Osteoblast (primary cell): ENCODE data around the gene MYL4. TPM values are rescaled to one million over a fixed set of nuclear protein-coding genes. Genes with fewer than 3 reads are reported as not detected.
A peak's percentile ranks its signal among the peaks of the same experiment; 100 is the strongest.

Experiments
- DNase-seq: peaks from one replicate; pipeline ENCODE4 v3.0.0; 2011; ENCODE audit warnings: low spot score, mixed read lengths; ENCODE audit not compliant: insufficient read length; ENCODE audit errors: missing footprints
- H2AFZ ChIP-seq: 2 replicates; pipeline ENCODE4 v1.6.0; 2011; ENCODE audit warnings: mild to moderate bottlenecking, low read length
- H3K27ac ChIP-seq: 2 replicates; pipeline ENCODE4 v1.5.1; 2011; ENCODE audit warnings: mild to moderate bottlenecking, low read depth, low read length, moderate library complexity
- H3K27me3 ChIP-seq: 2 replicates; pipeline ENCODE4 v1.6.0; 2012; ENCODE audit warnings: mild to moderate bottlenecking, control low read depth, inconsistent platforms, low read length, moderate library complexity; ENCODE audit not compliant: insufficient read depth
- H3K36me3 ChIP-seq: 2 replicates; pipeline ENCODE4 v1.5.1; 2011; ENCODE audit warnings: mild to moderate bottlenecking, low read length, control low read depth, moderate library complexity; ENCODE audit not compliant: insufficient read depth
- H3K4me1 ChIP-seq: 2 replicates; pipeline ENCODE4 v1.5.1; 2011; ENCODE audit warnings: mild to moderate bottlenecking, low read length, control low read depth, moderate library complexity; ENCODE audit not compliant: insufficient read depth
- H3K4me2 ChIP-seq: 2 replicates; pipeline ENCODE4 v1.6.0; 2011; ENCODE audit warnings: mild to moderate bottlenecking, low read length; ENCODE audit not compliant: insufficient read depth
- H3K4me3 ChIP-seq: fragments of 200-600 bp; sonication (generic); 3 replicates; pipeline ENCODE4 v1.5.1; 2012; ENCODE audit warnings: mild to moderate bottlenecking, low read length, inconsistent platforms; ENCODE audit not compliant: insufficient read depth
- H3K79me2 ChIP-seq: 2 replicates; pipeline ENCODE4 v1.6.0; 2012; ENCODE audit warnings: mild to moderate bottlenecking, low read length, control low read depth, inconsistent platforms; ENCODE audit not compliant: insufficient read depth
- H3K9me3 ChIP-seq: 2 replicates; pipeline ENCODE4 v1.5.1; 2011; ENCODE audit warnings: low read depth, low read length, control low read depth
- H4K20me1 ChIP-seq: 2 replicates; pipeline ENCODE4 v1.6.0; 2012; ENCODE audit warnings: mild to moderate bottlenecking, low read length, control low read depth; ENCODE audit not compliant: insufficient read depth
- CTCF ChIP-seq: IDR thresholded peaks from 2 replicates; pipeline ENCODE4 v1.5.1; 2011; ENCODE audit warnings: mild to moderate bottlenecking, low read depth, low read length, moderate library complexity; ENCODE audit errors: extremely low read depth
- total RNA-seq: library from RNA; depleted of rRNA; stranded (reverse); fragments of >200 nt; gene quantifications from 2 replicates; pipeline ENCODE4 v1.2.3, GENCODE V29; 2012

Gene MYL4
- total RNA-seq, 1 donor, result 0.72 TPM

GRCh38 chr17:47253541-47254402 lies 44.6 kb downstream of the MYL4 start, which contains the start of gene ITGB3:
TSS of gene ITGB3 (plus strand) at chr17:47253827. CDS start at chr17:47253862, 35 bp downstream.
- TF ChIP-seq CTCF, result peak; percentile 25
- peak within 1 kb of the TSS; percentile 38 for H3K27ac ChIP-seq
- H3K36me3 ChIP-seq, result no peaks in the 10 kb centered on the region
- H3K4me3 ChIP-seq, result peak within 1 kb of the TSS; percentile 82
- H2AFZ ChIP-seq, result peak within 1 kb of the TSS; percentile 82
- peak within 1 kb of the TSS; percentile 86 for H3K4me2 ChIP-seq
- no peaks in the 10 kb centered on the region for H4K20me1 ChIP-seq
- H3K27me3 ChIP-seq, result no peaks in the 10 kb centered on the region
- peaks cover 35% of the 10 kb centered on the region for H3K4me1 ChIP-seq
- H3K79me2 ChIP-seq, result peaks cover 29% of the 10 kb centered on the region
- DNase-seq, result peak; percentile 93
- no peaks in the 10 kb centered on the region for H3K9me3 ChIP-seq

DNA sequence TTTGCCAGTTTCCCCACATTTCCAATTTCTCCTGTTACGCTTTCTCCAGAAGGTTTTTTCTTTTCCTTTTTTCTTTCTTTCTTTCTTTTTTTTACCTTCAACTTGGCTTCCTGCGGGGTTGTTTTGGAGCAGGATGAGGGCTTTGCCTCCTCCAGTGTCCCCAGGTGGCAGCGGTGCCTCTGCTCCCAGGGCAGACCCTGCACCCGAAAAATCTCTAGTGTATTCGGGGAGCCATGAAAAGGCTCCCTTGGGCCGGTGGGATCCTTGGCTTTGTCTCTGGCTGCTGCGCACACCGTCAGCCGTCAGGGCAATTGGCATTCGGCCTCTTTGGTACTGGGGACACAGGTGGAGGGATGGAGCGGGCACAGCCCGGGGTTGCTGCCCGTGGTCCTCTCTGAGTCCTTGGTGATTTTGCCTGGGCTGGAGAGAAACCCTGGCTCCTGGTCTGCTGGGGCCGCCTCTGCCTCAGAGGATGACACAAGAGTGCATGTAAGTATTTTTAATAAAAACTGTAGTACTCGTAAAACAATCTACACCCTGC lies 45.3 kb downstream of the MYL4 start:
- H3K27ac ChIP-seq, result peak overlapping the region; percentile 38
- no peaks in the 10 kb centered on the region for H3K36me3 ChIP-seq

GRCh38 chr17:47257651-47258339 lies 48.6 kb downstream of the MYL4 start:
- peak overlapping the region; percentile 81 for H3K27ac ChIP-seq
- no peaks in the 10 kb centered on the region for H4K20me1 ChIP-seq

More for the DNA sequence above, 45.3 kb downstream of the MYL4 start:
- H2AFZ ChIP-seq, result peak overlapping the region; percentile 54
- peaks cover 32% of the 10 kb centered on the region for H3K79me2 ChIP-seq
- peak overlapping the region; percentile 86 for H3K4me2 ChIP-seq
- H3K27me3 ChIP-seq, result no peaks in the 10 kb centered on the region
- H4K20me1 ChIP-seq, result no peaks in the 10 kb centered on the region
- no peaks in the 10 kb centered on the region for H3K9me3 ChIP-seq
- peaks cover 35% of the 10 kb centered on the region for H3K4me1 ChIP-seq
- DNase-seq, result no peak
- TF ChIP-seq CTCF, result no peak
- peak overlapping the region; percentile 82 for H3K4me3 ChIP-seq

More at GRCh38 chr17:47257651-47258339, 48.6 kb downstream of the MYL4 start:
- H3K4me3 ChIP-seq, result peak overlapping the region; percentile 43
- H3K9me3 ChIP-seq, result no peaks in the 10 kb centered on the region
- H3K27me3 ChIP-seq, result no peaks in the 10 kb centered on the region
- H3K79me2 ChIP-seq, result peaks cover 52% of the 10 kb centered on the region
- H3K4me2 ChIP-seq, result peak overlapping the region; percentile 70
- peak; percentile 95 for DNase-seq
- H3K36me3 ChIP-seq, result no peaks in the 10 kb centered on the region
- H3K4me1 ChIP-seq, result peaks cover 35% of the 10 kb centered on the region
- TF ChIP-seq CTCF, result no peak
- peak overlapping the region; percentile 71 for H2AFZ ChIP-seq
